Measurements from ENCODE around the gene NOS3.
"Not testable (repeated sequence)": the region's sequence is repeated elsewhere in the genome, so short reads cannot be mapped to it uniquely, and the experiment has no call there.

NOS3 gene

GRCh38 chr7:151040616-151041375 lies 50.0 kb downstream of the NOS3 start:
- no peak for DNase-seq

- DNase-seq: not testable (repeated sequence)
These were observed 52.6 kb downstream of the NOS3 start for GRCh38 chr7:151043449-151043848.

GRCh38 chr7:151043959-151044358 lies 53.1 kb downstream of the NOS3 start:
- no peak for DNase-seq

- DNase-seq: no peak
These were observed 54.4 kb downstream of the NOS3 start for GRCh38 chr7:151045262-151045661.

GRCh38 chr7:151045967-151046366 lies 55.1 kb downstream of the NOS3 start:
- no peak for DNase-seq

- DNase-seq: no peak
These were observed 56.1 kb downstream of the NOS3 start for GRCh38 chr7:151046603-151047573.

- DNase-seq: no peak
These were observed 57.4 kb downstream of the NOS3 start, which contains the start of gene ASIC3 for GRCh38 chr7:151047976-151048815. ASIC3 (plus strand) TSS chr7:151048531; CDS start chr7:151048886, 355 bp downstream.

- DNase-seq: no peak
These were observed 58.2 kb downstream of the NOS3 start for GRCh38 chr7:151048911-151049463.

GRCh38 chr7:151051108-151051507 lies 60.3 kb downstream of the NOS3 start:
- peak; percentile 46 for DNase-seq

- DNase-seq: no peak
These were observed 62.3 kb downstream of the NOS3 start for GRCh38 chr7:151053096-151053495.

- DNase-seq: no peak
These were observed 62.9 kb downstream of the NOS3 start for GRCh38 chr7:151053751-151054150.

- DNase-seq: no peak
These were observed 65.5 kb downstream of the NOS3 start for GRCh38 chr7:151056283-151056665.

- no peak for DNase-seq
These were observed 66.1 kb downstream of the NOS3 start for GRCh38 chr7:151056666-151057505.

- DNase-seq: no peak
These were observed 66.7 kb downstream of the NOS3 start, which contains the start of gene CDK5 for GRCh38 chr7:151057506-151057988. CDK5 (minus strand) TSS chr7:151057897; CDS start chr7:151057848, 49 bp downstream.

GRCh38 chr7:151057989-151058780 lies 67.4 kb downstream of the NOS3 start:
- DNase-seq: peak; percentile 95

- DNase-seq: no peak
These were observed 68.1 kb downstream of the NOS3 start for GRCh38 chr7:151058781-151059366.

- DNase-seq: peak; percentile 70
These were observed 68.7 kb downstream of the NOS3 start, which contains the start of gene SLC4A2 for GRCh38 chr7:151059367-151060112. SLC4A2 (plus strand) TSS chr7:151059589; CDS start chr7:151061988, 2,399 bp downstream.

- no peak for DNase-seq
These were observed 69.2 kb downstream of the NOS3 start for GRCh38 chr7:151060113-151060415.

Data from stimulated activated CD4-positive, alpha-beta T cell treated with anti-CD3 and anti-CD28 coated beads, Interleukin-12 subunit alpha, Interleukin-12 subunit beta, amount 100 ng/mL, for 4 hours (primary cell).